Mononuclear cell (primary cell): ENCODE measurements around the gene GAS7. TPM values are rescaled to one million over a fixed set of nuclear protein-coding genes. Genes with fewer than 3 reads are reported as not detected.

Source experiments
- H3K27me3 ChIP-seq: 2 replicates; pipeline ENCODE4 v1.6.0; 2011; ENCODE audit warnings: low read length, control low read depth; ENCODE audit not compliant: insufficient read depth
- H3K4me1 ChIP-seq: 2 replicates; pipeline ENCODE4 v1.5.1; 2011; ENCODE audit warnings: mild to moderate bottlenecking, low read length, control low read depth; ENCODE audit not compliant: insufficient read depth
- H3K4me3 ChIP-seq: 2 replicates; pipeline ENCODE4 v1.5.1; 2011; ENCODE audit warnings: mild to moderate bottlenecking, low read length, moderate library complexity
- H3K9me3 ChIP-seq: 2 replicates; pipeline ENCODE4 v1.5.1; 2011; ENCODE audit warnings: low read depth, mild to moderate bottlenecking, control low read depth, low read length
- total RNA-seq: library from RNA; depleted of rRNA; stranded (reverse); fragments of >200 nt; gene quantifications from one replicate; pipeline ENCODE4 v1.2.3, GENCODE V29; 2012

Gene GAS7
- total RNA-seq, 1 donor: 38.4 TPM

DNA sequence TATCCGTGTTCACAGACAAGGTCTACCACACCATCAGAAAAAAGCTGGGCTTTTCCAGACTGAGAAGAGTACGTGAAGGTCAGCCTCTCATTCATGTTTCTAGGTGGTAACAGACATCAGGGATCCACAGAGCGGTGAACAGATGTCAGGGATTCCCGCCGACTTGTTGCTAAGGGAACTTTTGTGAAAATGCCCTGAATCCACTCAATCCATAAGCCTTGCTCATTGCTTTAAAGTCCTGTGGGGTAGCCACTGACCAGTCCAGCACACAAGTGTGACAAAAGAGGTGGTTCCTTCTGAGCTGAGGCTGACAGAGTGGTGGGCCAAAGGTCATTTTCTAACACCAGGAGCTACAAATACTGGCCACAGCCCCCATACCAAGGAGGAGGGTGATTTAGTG lies 5.9 kb downstream of the GAS7 start:
- H3K4me1 ChIP-seq: peaks cover 12% of the 10 kb centered on the region
- H3K9me3 ChIP-seq: no peaks in the 10 kb centered on the region
- peaks cover 1% of the 10 kb centered on the region for H3K27me3 ChIP-seq
- no peak overlapping the region for H3K4me3 ChIP-seq

DNA sequence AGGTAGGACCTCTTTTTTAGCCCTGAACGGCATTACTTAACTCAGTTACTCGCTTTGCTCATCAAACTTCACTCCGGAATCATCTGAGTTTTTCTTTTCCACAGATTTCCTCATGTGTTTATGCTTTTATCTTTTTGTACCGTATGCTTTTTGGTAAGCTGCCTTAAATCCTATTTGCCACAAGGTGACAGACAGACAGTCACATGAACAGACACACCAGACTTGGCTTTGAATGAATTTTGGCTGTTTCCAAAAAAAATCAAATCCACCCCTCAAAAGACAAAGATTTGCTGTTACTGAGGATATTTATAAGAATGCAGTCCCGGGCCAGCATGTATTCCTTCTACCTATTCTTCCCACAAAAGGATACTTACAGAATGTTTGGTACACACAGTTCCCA lies 10.9 kb downstream of the GAS7 start:
- no peaks in the 10 kb centered on the region for H3K9me3 ChIP-seq
- H3K27me3 ChIP-seq: no peaks in the 10 kb centered on the region
- H3K4me1 ChIP-seq: no peaks in the 10 kb centered on the region
- H3K4me3 ChIP-seq: no peak overlapping the region

DNA sequence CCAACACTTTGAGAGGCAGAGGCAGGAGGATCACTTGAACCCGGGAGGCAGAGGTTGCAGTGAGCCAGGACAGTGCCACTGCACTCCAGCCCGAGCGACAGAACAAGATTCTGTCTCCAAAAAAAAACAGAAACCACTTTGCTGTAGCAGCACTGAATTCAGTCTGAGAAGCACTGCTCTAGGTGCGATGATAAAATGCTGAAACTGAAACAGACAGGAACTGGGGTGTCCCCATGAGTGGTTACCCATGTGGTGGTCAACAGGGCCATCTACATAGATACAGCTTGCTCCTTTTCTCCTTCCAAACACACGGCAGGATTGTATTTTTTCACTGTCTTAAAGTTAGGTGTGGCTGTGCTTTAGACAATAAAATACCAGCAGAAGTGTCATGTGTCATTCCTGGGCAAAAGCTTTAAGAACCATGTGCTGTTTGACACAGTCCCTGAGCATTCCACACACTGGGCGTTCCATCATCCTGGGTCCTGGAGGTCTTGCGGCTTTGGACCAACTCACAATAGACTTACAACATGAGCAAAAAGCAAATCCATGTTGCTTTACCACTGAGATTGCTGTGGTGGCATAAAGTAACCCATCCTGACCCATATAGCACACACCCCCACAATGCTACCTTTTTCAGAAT lies 11.5 kb downstream of the GAS7 start:
- H3K27me3 ChIP-seq: no peaks in the 10 kb centered on the region
- H3K4me1 ChIP-seq: peaks cover 2% of the 10 kb centered on the region
- no peaks in the 10 kb centered on the region for H3K9me3 ChIP-seq
- no peak overlapping the region for H3K4me3 ChIP-seq

GRCh38 chr17:10183931-10184930 lies 14.2 kb downstream of the GAS7 start:
- H3K9me3 ChIP-seq: no peaks in the 10 kb centered on the region
- no peaks in the 10 kb centered on the region for H3K27me3 ChIP-seq
- H3K4me1 ChIP-seq: peaks cover 12% of the 10 kb centered on the region
- no peak overlapping the region for H3K4me3 ChIP-seq

DNA sequence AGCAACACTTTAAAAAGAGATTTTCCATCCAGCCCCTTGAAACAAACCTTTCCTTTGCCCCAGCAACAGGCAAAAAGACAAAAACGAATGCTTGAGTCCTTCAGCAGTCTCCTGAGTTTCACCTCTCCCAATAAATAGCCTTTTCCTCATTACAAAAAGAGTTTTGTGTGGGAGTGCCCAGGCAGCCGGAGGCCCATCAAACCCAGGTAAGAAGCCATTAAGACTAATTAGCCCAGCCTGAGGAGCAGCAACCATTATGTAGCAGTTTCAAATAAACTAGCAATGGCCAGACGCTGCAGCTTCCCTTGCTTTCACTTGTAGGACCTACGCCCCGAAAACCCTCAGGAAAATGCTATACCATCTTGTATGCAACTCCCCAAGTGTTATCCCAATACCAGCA lies 15.6 kb downstream of the GAS7 start:
- H3K9me3 ChIP-seq: no peaks in the 10 kb centered on the region
- H3K4me1 ChIP-seq: peaks cover 26% of the 10 kb centered on the region
- no peaks in the 10 kb centered on the region for H3K27me3 ChIP-seq
- no peak overlapping the region for H3K4me3 ChIP-seq

DNA sequence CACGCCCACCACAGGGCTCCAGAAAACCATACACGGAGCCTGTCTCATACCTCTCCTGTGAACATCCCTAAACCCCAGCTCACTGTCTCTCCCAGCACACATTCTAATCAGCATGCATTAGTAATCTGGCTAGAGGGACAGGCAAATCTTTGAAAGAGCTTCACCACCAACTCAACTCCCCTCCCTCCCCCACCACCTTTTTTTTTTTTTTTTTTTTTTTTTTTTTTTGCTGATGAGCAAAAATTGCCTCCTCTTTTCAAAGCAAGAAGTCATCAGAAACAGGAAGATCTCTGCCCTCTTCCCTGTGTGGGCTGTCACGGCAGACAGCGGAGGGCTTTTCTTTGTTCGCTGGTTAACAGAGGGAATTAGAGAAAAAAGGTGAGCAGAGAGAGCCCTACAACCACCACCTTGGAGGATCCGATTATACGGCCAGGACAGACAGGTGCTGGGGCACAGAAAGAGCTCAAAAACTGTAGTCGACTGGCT lies 19.9 kb downstream of the GAS7 start:
- H3K9me3 ChIP-seq: no peaks in the 10 kb centered on the region
- H3K4me1 ChIP-seq: peaks cover 33% of the 10 kb centered on the region
- H3K27me3 ChIP-seq: no peaks in the 10 kb centered on the region
- no peak overlapping the region for H3K4me3 ChIP-seq

GRCh38 chr17:10177913-10178505 lies 20.4 kb downstream of the GAS7 start:
- Histone ChIP-seq H3K27me3 (no peaks in the 10 kb centered on the region), H3K4me3 (no peak overlapping the region), H3K9me3 (no peaks in the 10 kb centered on the region), H3K4me1 (peaks cover 39% of the 10 kb centered on the region)

DNA sequence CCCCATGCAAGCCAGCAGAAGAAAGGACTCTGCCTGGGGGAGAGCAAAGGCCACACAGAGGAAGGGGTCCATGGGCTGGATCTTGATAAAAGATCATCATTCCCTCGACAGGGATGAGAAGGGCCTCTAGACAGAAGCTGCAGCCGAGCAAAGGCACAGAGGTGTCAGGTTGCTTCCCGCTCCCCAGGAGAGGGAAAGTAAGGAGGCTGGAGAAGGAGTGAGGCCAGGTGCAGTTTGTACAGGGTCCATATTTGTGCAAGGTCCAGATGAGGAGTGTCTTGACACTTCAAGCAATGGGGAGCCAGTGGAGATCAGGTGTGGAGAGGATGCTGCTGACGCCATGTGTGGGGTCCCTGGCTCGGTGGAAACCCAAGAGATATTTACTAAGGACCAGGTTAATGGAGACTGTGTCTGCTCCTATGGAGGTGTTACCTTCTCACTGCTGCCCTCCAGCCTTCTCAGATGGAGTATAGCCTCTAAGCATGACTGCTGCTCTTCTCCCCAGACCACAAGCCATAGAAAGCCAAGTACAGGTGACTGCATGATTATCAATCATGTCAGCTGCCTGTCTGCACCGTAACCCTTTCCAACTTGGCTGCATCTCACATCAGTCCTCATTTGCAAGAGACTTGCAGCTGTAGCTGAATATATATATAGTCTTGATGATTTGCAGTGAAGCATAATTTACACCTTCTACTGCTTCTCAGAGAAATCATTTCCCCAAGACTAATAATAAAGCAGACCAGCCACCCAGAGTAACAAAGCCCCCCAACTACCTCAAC lies 21.1 kb downstream of the GAS7 start:
- no peaks in the 10 kb centered on the region for H3K27me3 ChIP-seq
- peaks cover 46% of the 10 kb centered on the region for H3K4me1 ChIP-seq
- no peak overlapping the region for H3K4me3 ChIP-seq
- H3K9me3 ChIP-seq: no peaks in the 10 kb centered on the region

DNA sequence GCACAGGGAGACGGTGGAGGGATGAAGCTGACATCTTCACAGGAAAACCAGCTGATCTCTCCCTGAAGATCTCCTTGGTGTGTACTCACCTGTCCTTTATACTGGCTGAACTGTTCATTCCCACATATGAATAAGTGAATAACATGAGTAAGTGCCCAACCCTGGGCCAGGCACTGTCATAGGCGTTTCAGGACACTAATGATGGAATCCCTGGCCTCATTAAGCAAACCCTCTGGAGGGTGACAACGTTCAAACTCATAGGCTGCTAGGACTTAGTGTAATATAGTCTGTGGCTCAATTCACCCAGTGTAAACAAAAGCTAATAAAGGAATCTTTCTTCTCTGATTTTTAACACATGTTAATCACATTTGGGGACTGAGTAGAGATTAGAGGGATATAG lies 24.5 kb downstream of the GAS7 start:
- no peak overlapping the region for H3K4me3 ChIP-seq
- H3K27me3 ChIP-seq: no peaks in the 10 kb centered on the region
- H3K4me1 ChIP-seq: peaks cover 64% of the 10 kb centered on the region
- no peaks in the 10 kb centered on the region for H3K9me3 ChIP-seq

GRCh38 chr17:10172778-10173177 lies 25.6 kb downstream of the GAS7 start:
- Histone ChIP-seq H3K9me3 (no peaks in the 10 kb centered on the region), H3K27me3 (no peaks in the 10 kb centered on the region), H3K4me1 (peaks cover 63% of the 10 kb centered on the region), H3K4me3 (no peak overlapping the region)

DNA sequence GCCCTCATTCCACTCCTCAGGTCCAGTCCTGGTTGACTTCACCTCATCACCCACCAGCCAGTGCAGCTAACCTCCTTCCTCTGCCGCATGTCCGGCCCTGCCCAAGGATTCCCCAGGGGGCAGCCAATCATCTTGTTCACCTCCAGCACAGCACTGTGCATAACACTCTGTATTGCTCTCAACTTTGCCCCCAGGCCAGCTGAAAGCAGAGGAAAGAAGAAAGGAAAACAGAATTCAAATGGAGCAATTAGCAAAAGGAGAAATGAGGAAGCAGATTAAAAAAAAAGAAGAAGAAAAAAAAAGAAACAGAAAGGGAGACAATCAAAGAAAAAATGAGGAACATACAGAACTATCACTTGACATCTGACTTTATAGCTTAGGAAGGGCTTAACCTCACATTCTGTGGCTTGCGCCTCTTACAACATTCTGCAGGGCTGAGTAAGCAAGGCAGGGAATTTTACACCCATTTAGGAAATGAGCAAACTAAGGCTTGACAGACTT lies 26.1 kb downstream of the GAS7 start:
- H3K27me3 ChIP-seq: no peaks in the 10 kb centered on the region
- peaks cover 67% of the 10 kb centered on the region for H3K4me1 ChIP-seq
- H3K4me3 ChIP-seq: no peak overlapping the region
- H3K9me3 ChIP-seq: no peaks in the 10 kb centered on the region

DNA sequence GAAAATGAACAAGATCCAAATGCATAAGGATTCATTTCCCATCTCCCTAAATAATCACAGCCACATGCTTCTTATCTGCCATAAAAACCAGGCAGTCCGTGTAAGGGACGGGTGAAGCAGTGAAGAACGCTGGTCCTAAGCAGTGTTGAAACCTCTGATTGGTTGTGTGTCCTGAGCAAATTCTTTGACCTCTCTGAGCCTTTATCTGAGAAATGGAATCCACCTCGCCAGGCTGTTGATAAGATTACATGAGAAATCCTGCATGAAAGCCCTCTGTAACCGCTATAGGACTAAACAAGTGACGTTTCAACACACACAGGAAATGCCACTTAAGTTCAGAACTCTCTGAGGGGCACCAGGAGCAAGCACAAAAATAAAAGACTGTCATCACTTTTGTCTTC lies 26.8 kb downstream of the GAS7 start:
- Histone ChIP-seq H3K4me3 (no peak overlapping the region), H3K4me1 (peaks cover 67% of the 10 kb centered on the region), H3K9me3 (no peaks in the 10 kb centered on the region), H3K27me3 (no peaks in the 10 kb centered on the region)

GRCh38 chr17:10171122-10171571 lies 27.3 kb downstream of the GAS7 start:
- H3K4me1 ChIP-seq: peaks cover 67% of the 10 kb centered on the region
- H3K27me3 ChIP-seq: no peaks in the 10 kb centered on the region
- no peak overlapping the region for H3K4me3 ChIP-seq
- no peaks in the 10 kb centered on the region for H3K9me3 ChIP-seq

- Histone ChIP-seq H3K27me3 (no peaks in the 10 kb centered on the region), H3K4me1 (peaks cover 67% of the 10 kb centered on the region), H3K9me3 (no peaks in the 10 kb centered on the region)
These were observed 28.2 kb downstream of the GAS7 start for GRCh38 chr17:10170233-10170632.

More at GRCh38 chr17:10170233-10170632, 28.2 kb downstream of the GAS7 start:
- no peak overlapping the region for H3K4me3 ChIP-seq
